HG03457 (cell line): ENCODE data around the gene ETFBKMT.
"Not testable (repeated sequence)": the region's sequence is repeated elsewhere in the genome, so short reads cannot be mapped to it uniquely, and the experiment has no call there.

Source experiments
- ATAC-seq: cut with Tn5 transposase; IDR thresholded peaks from one replicate; pipeline ENCODE4 v1.9.1; 2021; ENCODE audit warnings: moderate number of reproducible peaks; ENCODE audit not compliant: unreplicated experiment

ETFBKMT gene

GRCh38 chr12:31655208-31655607, 4.3 kb upstream of the ETFBKMT start:
- no peak for ATAC-seq

- no peak for ATAC-seq
Measured at GRCh38 chr12:31655792-31656191, 3.7 kb upstream of the ETFBKMT start.

- no peak for ATAC-seq
Measured at GRCh38 chr12:31658471-31659086, 909 bp upstream of the ETFBKMT start.

GRCh38 chr12:31662176-31662849, 2.8 kb downstream of the ETFBKMT start:
- ATAC-seq, result no peak

GRCh38 chr12:31663576-31663975, 4.1 kb downstream of the ETFBKMT start:
- ATAC-seq, result no peak

GRCh38 chr12:31664038-31664437, 4.5 kb downstream of the ETFBKMT start:
- ATAC-seq, result no peak

- ATAC-seq, result no peak
Measured at GRCh38 chr12:31669020-31669419, 9.5 kb downstream of the ETFBKMT start.

- ATAC-seq, result not testable (repeated sequence)
Measured at GRCh38 chr12:31669582-31669981, 10.1 kb downstream of the ETFBKMT start.

GRCh38 chr12:31672521-31672920, 13.0 kb downstream of the ETFBKMT start:
- no peak for ATAC-seq

GRCh38 chr12:31682136-31682962, 22.9 kb downstream of the ETFBKMT start:
- peak; percentile 56 for ATAC-seq

GRCh38 chr12:31685801-31686200, 26.3 kb downstream of the ETFBKMT start:
- ATAC-seq, result no peak

- peak; percentile 55 for ATAC-seq
Measured at GRCh38 chr12:31687101-31687527, 27.6 kb downstream of the ETFBKMT start.

GRCh38 chr12:31689921-31690320, 30.4 kb downstream of the ETFBKMT start:
- ATAC-seq, result not testable (repeated sequence)

- ATAC-seq, result no peak
Measured at GRCh38 chr12:31702047-31702446, 42.6 kb downstream of the ETFBKMT start.

- no peak for ATAC-seq
Measured at GRCh38 chr12:31705621-31706020, 46.1 kb downstream of the ETFBKMT start.

- ATAC-seq, result not testable (repeated sequence)
Measured at GRCh38 chr12:31708118-31708517, 48.6 kb downstream of the ETFBKMT start.

GRCh38 chr12:31710021-31710818, 50.7 kb downstream of the ETFBKMT start:
- ATAC-seq, result no peak

- ATAC-seq, result no peak
Measured at GRCh38 chr12:31712877-31713276, 53.4 kb downstream of the ETFBKMT start.

- no peak for ATAC-seq
Measured at GRCh38 chr12:31714406-31715271, 55.2 kb downstream of the ETFBKMT start.

- no peak for ATAC-seq
Measured at GRCh38 chr12:31715283-31715825, 55.9 kb downstream of the ETFBKMT start.
